DOHH2 (cell line): Measurements from ENCODE around the gene ARF6.

Experiments used
- CTCF ChIP-seq: fragments of 200-600 bp; sonication (generic); IDR thresholded peaks from one replicate; pipeline ENCODE4 v1.5.1; 2014; ENCODE audit warnings: antibody characterized with exemption, mild to moderate bottlenecking, low read depth, low read length; ENCODE audit not compliant: poor library complexity, severe bottlenecking
- EZH2phosphoT487 ChIP-seq: fragments of 200-600 bp; sonication (generic); IDR thresholded peaks from 2 replicates; pipeline ENCODE4 v1.6.1; 2017; ENCODE audit warnings: borderline replicate concordance, mild to moderate bottlenecking, antibody characterized with exemption, low read length, moderate library complexity, mixed read lengths

- no peak for TF ChIP-seq CTCF
- no peak for TF ChIP-seq EZH2phosphoT487
Measured at GRCh38 chr14:49892636-49893308, at the start of gene ARF6.
